GM12892 (cell line): ENCODE results near the gene POM121C.
"Not testable (repeated sequence)": the region's sequence is repeated elsewhere in the genome, so short reads cannot be mapped to it uniquely, and the experiment has no call there.

ENCODE experiments used
- POLR2A ChIP-seq: IDR thresholded peaks from 2 replicates; pipeline ENCODE4 v1.6.1; 2011; ENCODE audit warnings: low read depth, low read length, control low read depth
- POLR2AphosphoS5 ChIP-seq: IDR thresholded peaks from 2 replicates; pipeline ENCODE4 v1.6.1; 2011; ENCODE audit warnings: low read depth, low read length, control low read depth

DNA sequence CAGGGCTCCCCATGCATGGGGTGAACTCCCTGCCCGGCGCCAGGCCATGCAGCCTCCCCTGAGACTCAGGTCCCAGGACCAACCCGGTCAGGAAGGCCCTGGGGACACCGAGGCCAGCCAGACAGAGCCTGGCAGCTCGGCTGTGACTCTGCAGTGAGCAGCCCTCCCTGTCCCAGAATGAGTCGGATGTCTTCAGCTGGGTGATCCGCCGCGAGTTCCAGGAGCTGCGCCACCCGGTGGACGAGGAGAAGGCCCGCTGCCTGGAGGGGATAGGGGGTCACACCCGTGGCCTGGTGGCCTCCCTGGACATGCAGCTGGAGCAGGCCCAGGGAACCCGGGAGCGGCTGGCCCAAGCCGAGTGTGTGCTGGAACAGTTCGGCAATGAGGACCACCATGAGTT, 81.4 kb downstream of the POM121C start:
- not testable (repeated sequence) for TF ChIP-seq POLR2A, POLR2AphosphoS5
